Forelimb muscle (tissue), 1 donor: ENCODE results near the gene PSKH1. TPM values are rescaled to one million over a fixed set of nuclear protein-coding genes. Genes with fewer than 3 reads are reported as not detected.
A peak's percentile ranks its signal among the peaks of the same experiment; 100 is the strongest.
"Not testable (repeated sequence)": the region's sequence is repeated elsewhere in the genome, so short reads cannot be mapped to it uniquely, and the experiment has no call there.

Experiments used
- DNase-seq: peaks from one replicate; pipeline ENCODE4 v3.0.0-alpha.2; 2013; ENCODE audit warnings: low read depth
- polyA plus RNA-seq: library from polyadenylated mRNA; unstranded; fragments of 120-200 nt; gene quantifications from one replicate; pipeline ENCODE4 v1.2.1, GENCODE V29; 2013; ENCODE audit not compliant: insufficient read length

Gene PSKH1
- polyA plus RNA-seq, result 21.0 TPM

DNA sequence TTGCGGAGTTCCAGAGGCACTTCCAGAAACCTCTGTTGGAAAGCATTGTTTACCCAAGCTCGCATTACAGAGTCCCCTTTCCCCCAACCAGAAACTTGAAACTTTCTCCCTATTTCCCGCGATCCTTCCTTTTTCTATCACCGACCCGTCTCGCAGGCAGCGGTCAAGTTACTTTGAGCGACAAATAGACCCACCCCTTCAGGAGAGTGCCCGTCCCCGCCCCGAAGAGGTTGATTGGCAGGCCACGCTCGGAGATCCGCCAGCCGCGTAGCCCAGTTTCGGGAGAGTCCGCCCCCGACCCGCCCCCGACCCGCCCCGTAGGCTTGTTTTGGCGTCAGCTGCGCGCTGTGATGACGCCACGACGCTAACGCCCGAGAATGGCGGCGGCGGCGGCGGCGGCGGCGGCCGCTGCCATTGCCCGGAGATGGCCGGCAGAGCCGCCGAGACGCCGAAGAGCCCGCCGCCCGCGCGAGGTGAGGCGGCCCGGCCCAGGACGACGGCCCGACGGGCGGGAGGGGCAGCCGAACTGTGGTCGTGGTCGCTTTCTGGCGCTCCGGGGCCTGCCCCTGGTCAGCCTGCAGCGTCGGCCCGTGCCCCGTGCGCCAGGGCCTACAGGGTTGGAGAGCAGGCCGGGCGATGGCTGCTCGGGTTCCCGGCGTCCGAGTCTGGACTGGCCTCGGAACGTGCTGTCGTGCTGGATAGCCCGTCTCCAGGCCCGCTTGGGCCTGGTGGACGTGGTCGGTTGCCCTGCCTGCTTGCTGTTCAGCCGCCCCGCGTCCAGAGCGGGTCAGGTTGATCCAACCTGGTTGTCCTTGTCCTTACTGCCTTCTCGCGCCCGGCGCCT, at the start of gene PSKH1:
Gene PSKH1 (plus strand): TSS at position 356 of the 844 bp plus-strand sequence. CDS start 15,496 bp downstream, outside the sequence.
- peak; percentile 85 for DNase-seq

- DNase-seq, result no peak
Measured at GRCh38 chr16:67843343-67843765, 49.7 kb upstream of the PSKH1 start.

GRCh38 chr16:67844497-67844896, 48.6 kb upstream of the PSKH1 start:
- no peak for DNase-seq

- no peak for DNase-seq
Measured at GRCh38 chr16:67845291-67846062, 47.6 kb upstream of the PSKH1 start.

- DNase-seq, result no peak
Measured at GRCh38 chr16:67846063-67846319, 47.1 kb upstream of the PSKH1 start.

DNA sequence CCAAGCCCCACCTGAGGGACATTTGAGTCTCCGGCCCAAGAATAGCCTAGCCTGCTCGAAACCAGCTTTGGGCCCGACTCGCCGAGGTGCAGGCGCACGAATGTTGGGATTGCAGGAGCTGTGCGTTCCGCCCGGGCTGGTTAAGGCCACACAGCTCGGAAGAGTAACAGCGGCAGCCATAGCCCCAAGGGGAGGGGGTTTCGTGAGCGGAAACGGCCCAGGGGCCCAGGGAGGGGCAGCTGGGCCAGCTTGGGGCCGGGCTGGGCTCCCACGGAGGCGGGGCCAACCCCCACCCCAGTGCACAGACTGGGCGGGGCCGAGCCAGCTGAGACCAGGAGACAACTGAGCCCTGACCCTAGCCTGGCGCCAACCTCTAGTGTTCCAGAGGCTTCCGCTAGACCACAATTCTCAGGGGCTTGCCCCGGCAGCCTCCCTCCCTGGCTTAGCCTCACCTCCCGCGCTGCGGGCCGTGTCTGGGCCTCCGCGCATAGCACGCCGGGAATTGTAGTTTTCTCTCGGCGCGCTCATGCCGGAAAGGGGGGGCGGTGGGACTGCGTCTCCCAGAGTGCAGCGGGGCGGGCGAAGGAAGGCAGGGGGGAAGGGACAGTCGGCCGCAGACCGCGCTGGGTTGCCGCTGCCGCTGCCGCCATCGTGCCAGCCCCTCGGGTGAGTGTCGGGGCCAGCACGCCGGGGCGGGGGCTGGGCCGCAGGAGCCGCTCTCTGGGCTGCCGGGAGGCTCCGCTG, 46.6 kb upstream of the PSKH1 start, which contains the start of gene NUTF2:
Gene NUTF2 (plus strand): TSS at position 614 of the 744 bp plus-strand sequence. CDS start 18,198 bp downstream, outside the sequence.
- peak; percentile 72 for DNase-seq

GRCh38 chr16:67847064-67847861, 45.8 kb upstream of the PSKH1 start, which contains the start of gene CENPT:
TSS of gene CENPT (minus strand) at chr16:67847693. CDS start at chr16:67833859, 13,834 bp downstream.
- no peak for DNase-seq

DNA sequence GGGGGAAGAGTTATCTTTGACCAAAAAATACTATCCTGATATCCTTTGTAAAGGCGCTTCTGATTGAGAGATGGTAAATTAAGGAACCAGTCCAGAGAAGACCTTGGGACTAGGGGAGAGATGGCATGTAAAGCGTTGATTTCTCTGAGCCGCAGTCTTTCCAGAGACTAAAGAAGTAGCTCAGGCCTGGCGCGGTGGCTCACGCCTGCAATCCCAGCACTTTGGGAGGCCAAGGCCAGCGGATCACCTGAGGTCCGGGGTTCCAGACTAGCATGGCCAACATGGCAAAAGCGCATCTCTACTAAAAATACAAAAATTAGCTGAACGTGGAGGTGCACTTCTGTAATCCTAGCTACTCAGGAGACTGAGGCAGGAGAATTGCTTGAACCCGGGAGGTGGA, 44.9 kb upstream of the PSKH1 start:
- DNase-seq, result no peak

- DNase-seq, result no peak
Measured at GRCh38 chr16:67853670-67854069, 39.4 kb upstream of the PSKH1 start.

DNA sequence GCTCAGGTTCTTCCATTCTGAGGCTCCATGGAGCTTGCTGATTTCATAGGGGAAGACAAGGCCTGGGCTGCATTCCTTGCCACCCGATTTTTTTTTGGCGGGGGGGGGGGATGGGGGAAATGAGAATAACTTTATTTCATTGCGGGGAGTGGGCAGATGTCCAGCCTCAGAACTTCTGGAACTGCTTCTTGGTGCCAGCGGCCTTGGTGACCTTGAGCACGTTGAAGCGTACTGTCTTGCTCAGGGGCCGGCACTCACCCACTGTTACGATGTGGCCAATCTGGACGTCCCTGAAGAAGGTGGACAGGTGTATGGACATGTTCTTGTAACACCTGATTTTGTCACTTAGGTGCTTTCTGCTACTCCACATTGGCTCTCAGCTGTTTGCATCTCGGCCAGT, 37.3 kb upstream of the PSKH1 start:
- no peak for DNase-seq

- DNase-seq, result no peak
Measured at GRCh38 chr16:67856927-67857546, 36.0 kb upstream of the PSKH1 start.

DNA sequence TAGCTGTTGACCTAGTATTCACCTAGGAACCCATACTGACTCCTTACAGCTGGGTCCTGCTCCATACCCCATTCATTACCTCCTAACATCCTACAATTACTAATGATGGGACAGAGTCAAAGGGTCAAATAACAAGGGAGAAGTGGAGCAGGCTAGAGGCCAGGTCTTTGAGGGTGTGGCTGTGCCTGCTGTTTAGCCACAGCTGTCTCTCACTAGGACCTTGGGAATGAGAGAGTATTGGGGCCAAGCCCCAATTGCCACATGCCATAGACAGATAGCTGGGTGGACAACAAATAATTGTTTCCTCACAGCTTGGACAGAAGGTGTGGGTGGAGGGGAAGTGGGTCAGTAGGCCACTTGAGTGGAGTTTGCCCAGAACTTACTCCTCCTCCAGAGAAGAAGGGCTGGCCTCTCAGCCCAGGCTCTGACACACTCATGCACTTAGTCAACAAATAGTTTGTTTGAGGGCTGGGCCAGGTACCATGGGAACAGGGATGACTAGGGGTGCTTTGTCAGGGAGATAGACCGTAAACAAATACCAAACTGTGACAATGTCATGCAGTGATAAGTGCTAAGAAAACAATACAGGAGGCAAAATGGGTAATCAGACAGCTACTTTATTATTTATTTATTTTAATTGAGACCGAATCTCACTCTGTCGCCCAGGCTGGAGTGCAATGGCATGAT, 35.4 kb upstream of the PSKH1 start:
- no peak for DNase-seq

DNA sequence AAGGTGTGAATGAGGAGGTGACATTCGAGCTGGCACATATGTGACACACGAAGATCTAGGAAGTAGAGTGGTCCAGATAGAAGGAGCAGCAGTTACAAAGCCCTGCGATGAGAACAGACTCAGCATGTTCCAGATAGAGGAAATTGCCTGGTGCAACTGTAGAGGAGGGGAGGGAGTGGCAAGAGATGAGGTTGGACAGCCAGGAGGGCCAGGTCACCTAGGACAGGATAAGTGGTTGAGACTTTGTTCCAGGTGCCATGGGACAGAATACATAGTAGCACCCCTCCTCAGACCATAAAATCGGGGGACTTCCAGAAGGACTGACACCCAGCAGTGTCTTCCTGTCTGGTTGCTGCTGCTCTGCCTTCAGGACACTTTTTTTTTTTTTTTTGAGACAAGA, 34.6 kb upstream of the PSKH1 start:
- DNase-seq, result no peak

GRCh38 chr16:67860589-67861398, 32.3 kb upstream of the PSKH1 start:
- DNase-seq, result no peak

DNA sequence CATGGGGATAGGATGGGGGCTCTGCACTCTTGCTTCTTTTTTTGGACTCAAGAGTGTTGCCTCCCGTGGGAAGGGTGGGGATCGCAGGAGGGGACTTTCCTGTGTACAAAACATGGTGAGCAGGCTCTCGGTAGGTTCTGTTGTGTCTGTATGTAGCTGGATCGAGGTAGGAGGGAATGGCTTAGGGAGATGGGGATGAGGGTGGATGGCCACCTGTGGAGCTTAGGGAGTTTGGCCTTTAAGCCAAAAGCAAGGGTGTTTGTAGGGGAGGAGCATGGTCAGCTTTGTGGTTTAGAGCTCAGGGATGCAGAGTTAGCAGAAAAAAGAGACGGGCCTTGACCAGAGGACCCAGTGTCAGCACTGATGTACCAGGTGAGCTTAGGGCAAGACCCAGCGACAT, 31.2 kb upstream of the PSKH1 start:
- DNase-seq, result no peak

DNA sequence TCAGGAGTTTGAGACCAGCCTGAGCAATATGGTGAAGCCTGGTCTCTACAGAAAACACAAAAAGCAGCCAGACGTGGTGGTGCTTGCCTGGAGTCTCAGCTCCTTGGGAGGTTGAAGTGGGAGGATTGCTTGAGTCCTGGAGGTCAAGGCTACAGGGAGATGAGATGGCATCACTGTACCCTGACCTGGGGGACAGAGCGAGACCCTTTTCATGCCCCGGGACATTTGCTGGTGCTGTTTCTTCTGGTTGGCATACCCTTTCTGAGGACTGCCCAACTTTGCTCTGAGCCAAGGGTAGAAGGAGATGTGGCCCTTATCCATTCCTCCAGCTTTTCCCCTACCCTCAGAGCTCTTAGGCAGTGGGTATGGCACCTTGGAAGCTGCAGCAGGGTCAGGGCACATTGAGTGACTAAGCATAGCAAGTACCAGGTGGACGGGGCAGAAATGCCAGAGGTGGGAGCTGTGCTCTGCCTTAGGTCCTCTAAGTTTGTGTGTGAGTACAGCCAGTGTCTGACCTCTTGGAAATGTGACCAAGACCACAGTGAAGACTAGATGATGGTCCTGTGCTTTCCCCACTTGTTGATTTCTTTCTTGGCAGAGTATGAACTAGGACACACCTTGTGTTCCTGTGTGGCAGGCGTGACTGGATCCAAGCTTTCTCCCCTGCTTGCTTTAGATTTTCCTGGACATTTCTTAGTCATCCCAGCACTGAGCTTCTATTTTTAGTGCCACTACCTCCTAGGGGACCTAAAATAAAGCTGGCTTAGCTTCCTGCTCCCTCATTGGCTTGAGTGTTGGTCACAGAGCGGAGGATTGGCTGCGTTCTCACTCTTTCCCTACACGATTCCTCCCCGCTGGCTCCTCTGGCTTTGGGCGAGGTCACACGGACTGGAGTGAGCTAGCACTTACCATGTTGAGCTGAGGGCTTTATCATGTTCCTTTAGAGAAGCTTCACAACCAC, 30.2 kb upstream of the PSKH1 start:
- DNase-seq, result peak; percentile 72

GRCh38 chr16:67864044-67864443, 29.0 kb upstream of the PSKH1 start:
- DNase-seq, result not testable (repeated sequence)

GRCh38 chr16:67864594-67864993, 28.5 kb upstream of the PSKH1 start:
- no peak for DNase-seq
